Right kidney (tissue), 9 donors: ENCODE data around the gene OR10G3.
"Not testable (repeated sequence)": the region's sequence is repeated elsewhere in the genome, so short reads cannot be mapped to it uniquely, and the experiment has no call there.

Experiments used
- DNase-seq: peaks from one replicate; pipeline ENCODE4 v3.0.0-alpha.2; 2016
- long read RNA-seq, 8 donors: transcript quantifications; one replicate each; lab custom pipeline, GENCODE V29; 2026

OR10G3 gene
- long read RNA-seq, donor 1 = 0 reads
- long read RNA-seq, donor 2 = 0 reads
- long read RNA-seq, donor 3 = 0 reads
- long read RNA-seq, donor 4 = 0 reads
- long read RNA-seq, donor 5 = 0 reads
- long read RNA-seq, donor 6 = 0 reads
- long read RNA-seq, donor 7 = 0 reads
- long read RNA-seq, donor 8 = 0 reads

- DNase-seq = no peak
Measured at GRCh38 chr14:21579976-21580375, at the start of gene OR10G3. Gene OR10G3, minus strand, starts transcription at chr14:21580076. Its CDS starts 9,332 bp downstream, at chr14:21570744.

- no peak for DNase-seq
Measured at GRCh38 chr14:21626491-21627230, 46.8 kb upstream of the OR10G3 start.

GRCh38 chr14:21617614-21618013 lies 37.7 kb upstream of the OR10G3 start:
- DNase-seq = no peak

- no peak for DNase-seq
Measured at GRCh38 chr14:21614240-21614639, 34.4 kb upstream of the OR10G3 start.

GRCh38 chr14:21612324-21612723 lies 32.4 kb upstream of the OR10G3 start:
- no peak for DNase-seq

- DNase-seq = not testable (repeated sequence)
Measured at GRCh38 chr14:21602181-21602580, 22.3 kb upstream of the OR10G3 start.

GRCh38 chr14:21589317-21589716 lies 9.4 kb upstream of the OR10G3 start:
- no peak for DNase-seq

- no peak for DNase-seq
Measured at GRCh38 chr14:21575661-21576060, 4.2 kb downstream of the OR10G3 start.

- DNase-seq = no peak
Measured at GRCh38 chr14:21572604-21573003, 7.3 kb downstream of the OR10G3 start.

- no peak for DNase-seq
Measured at GRCh38 chr14:21558703-21559170, 21.1 kb downstream of the OR10G3 start.

- peak; percentile 80 for DNase-seq
Measured at GRCh38 chr14:21557084-21557901, 22.6 kb downstream of the OR10G3 start.

GRCh38 chr14:21556378-21557083 lies 23.3 kb downstream of the OR10G3 start:
- no peak for DNase-seq

GRCh38 chr14:21553266-21553665 lies 26.6 kb downstream of the OR10G3 start:
- DNase-seq = no peak

GRCh38 chr14:21544588-21544987 lies 35.3 kb downstream of the OR10G3 start:
- DNase-seq = not testable (repeated sequence)

- DNase-seq = no peak
Measured at GRCh38 chr14:21543963-21544362, 35.9 kb downstream of the OR10G3 start.

GRCh38 chr14:21543521-21543960 lies 36.3 kb downstream of the OR10G3 start:
- DNase-seq = peak; percentile 33

- no peak for DNase-seq
Measured at GRCh38 chr14:21541413-21542074, 38.3 kb downstream of the OR10G3 start.

- no peak for DNase-seq
Measured at GRCh38 chr14:21539189-21539940, 40.5 kb downstream of the OR10G3 start.

- DNase-seq = no peak
Measured at GRCh38 chr14:21537090-21537424, 42.8 kb downstream of the OR10G3 start.

- DNase-seq = peak; percentile 63
Measured at GRCh38 chr14:21536418-21537089, 43.3 kb downstream of the OR10G3 start.
